HEK293 (cell line): ENCODE data around the gene HTT-AS.

Source experiments
- MYNN ChIP-seq: fragments of 450-650 bp; formaldehyde crosslinking; IDR thresholded peaks from 2 replicates; pipeline ENCODE4 v1.5.1; 2016; ENCODE audit warnings: missing biosample characterization, missing genetic modification characterization, borderline replicate concordance
- SCRT1 ChIP-seq: fragments of 450-650 bp; formaldehyde crosslinking; IDR thresholded peaks from 2 replicates; pipeline ENCODE4 v1.5.1; 2016; ENCODE audit warnings: missing biosample characterization, missing genetic modification characterization, borderline replicate concordance
- YY1 ChIP-seq: fragments of 450-650 bp; formaldehyde crosslinking; IDR thresholded peaks from 2 replicates; pipeline ENCODE4 v1.5.1; 2018; ENCODE audit warnings: missing biosample characterization, missing genetic modification characterization
- YY2 ChIP-seq: fragments of 450-650 bp; formaldehyde crosslinking; IDR thresholded peaks from 2 replicates; pipeline ENCODE4 v1.5.1; 2016; ENCODE audit warnings: missing biosample characterization, missing genetic modification characterization
- ZNF121 ChIP-seq: fragments of 450-650 bp; formaldehyde crosslinking; IDR thresholded peaks from 2 replicates; pipeline ENCODE4 v1.5.1; 2016; ENCODE audit warnings: missing biosample characterization, missing genetic modification characterization
- TF ChIP-seq, protein P1 (sequence below): fragments of 450-650 bp; formaldehyde crosslinking; IDR thresholded peaks from 2 replicates; pipeline ENCODE4 v1.5.1; 2016; ENCODE audit warnings: missing biosample characterization, missing genetic modification characterization

- TF ChIP-seq ZNF121, result no peak
- no peak for TF ChIP-seq YY1
- TF ChIP-seq, protein P1, sequence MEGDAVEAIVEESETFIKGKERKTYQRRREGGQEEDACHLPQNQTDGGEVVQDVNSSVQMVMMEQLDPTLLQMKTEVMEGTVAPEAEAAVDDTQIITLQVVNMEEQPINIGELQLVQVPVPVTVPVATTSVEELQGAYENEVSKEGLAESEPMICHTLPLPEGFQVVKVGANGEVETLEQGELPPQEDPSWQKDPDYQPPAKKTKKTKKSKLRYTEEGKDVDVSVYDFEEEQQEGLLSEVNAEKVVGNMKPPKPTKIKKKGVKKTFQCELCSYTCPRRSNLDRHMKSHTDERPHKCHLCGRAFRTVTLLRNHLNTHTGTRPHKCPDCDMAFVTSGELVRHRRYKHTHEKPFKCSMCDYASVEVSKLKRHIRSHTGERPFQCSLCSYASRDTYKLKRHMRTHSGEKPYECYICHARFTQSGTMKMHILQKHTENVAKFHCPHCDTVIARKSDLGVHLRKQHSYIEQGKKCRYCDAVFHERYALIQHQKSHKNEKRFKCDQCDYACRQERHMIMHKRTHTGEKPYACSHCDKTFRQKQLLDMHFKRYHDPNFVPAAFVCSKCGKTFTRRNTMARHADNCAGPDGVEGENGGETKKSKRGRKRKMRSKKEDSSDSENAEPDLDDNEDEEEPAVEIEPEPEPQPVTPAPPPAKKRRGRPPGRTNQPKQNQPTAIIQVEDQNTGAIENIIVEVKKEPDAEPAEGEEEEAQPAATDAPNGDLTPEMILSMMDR (tag by site-specific recombination), result no peak
- no peak for TF ChIP-seq SCRT1 (tag by site-specific recombination)
- TF ChIP-seq MYNN (tag by site-specific recombination), result no peak
- TF ChIP-seq YY2 (tag by site-specific recombination), result no peak
Observed at GRCh38 chr4:3073158-3074077, 920 bp downstream of the HTT-AS start.
